Sigmoid colon (tissue), 7 donors: ENCODE data around the gene CAMTA1. TPM values are rescaled to one million over a fixed set of nuclear protein-coding genes. Genes with fewer than 3 reads are reported as not detected.

Source experiments
- DNase-seq: peaks from one replicate; pipeline ENCODE4 v3.0.0-alpha.2; 2019
- H3K27ac ChIP-seq, 4 donors: fragments of 200-600 bp; sonication (generic); one replicate each; pipeline ENCODE4 v1.5.1; 2016 to 2019; ENCODE audit warnings: mild to moderate bottlenecking in 1 of 4
- H3K27me3 ChIP-seq, 3 donors: fragments of 200-600 bp; sonication (generic); one replicate each; pipeline ENCODE4 v1.5.1; 2019; ENCODE audit warnings: mild to moderate bottlenecking in 1 of 3
- H3K36me3 ChIP-seq, 4 donors: fragments of 200-600 bp; sonication (generic); one replicate each; pipeline ENCODE4 v1.5.1; 2016 to 2019
- H3K4me1 ChIP-seq, 4 donors: fragments of 200-600 bp; sonication (generic); one replicate each; pipeline ENCODE4 v1.5.1; 2017 to 2019
- H3K4me3 ChIP-seq, 4 donors: fragments of 200-600 bp; sonication (generic); one replicate each; pipeline ENCODE4 v1.5.1; 2017 to 2019; ENCODE audit warnings: mild to moderate bottlenecking in 2 of 4, moderate library complexity in 1 of 4
- H3K9me3 ChIP-seq, 4 donors: fragments of 200-600 bp in 3 of 4; sonication (generic) in 3 of 4; one replicate each; pipeline versions ENCODE4 v1.5.1 to v1.6.1; 2013 to 2019
- CTCF ChIP-seq, 4 experiments: fragments of 450-650 bp in 3 of 4; fragments of 200-600 bp in 1 of 4; IDR thresholded peaks; one replicate each; pipeline ENCODE4 v1.5.1; 2016 to 2019; ENCODE audit warnings: antibody characterized with exemption in 4 of 4, mild to moderate bottlenecking in 3 of 4, moderate library complexity in 2 of 4
- EP300 ChIP-seq, 4 donors: sonication (generic); formaldehyde crosslinking; IDR thresholded peaks; one replicate each; pipeline ENCODE4 v1.6.1; 2017; ENCODE audit warnings: antibody characterized with exemption in 4 of 4
- POLR2A ChIP-seq, 2 donors: fragments of 450-650 bp; IDR thresholded peaks; one replicate each; pipeline ENCODE4 v1.6.1; 2016; ENCODE audit warnings: antibody characterized with exemption in 2 of 2, mild to moderate bottlenecking in 2 of 2, moderate library complexity in 2 of 2
- POLR2AphosphoS5 ChIP-seq, 4 donors: sonication (generic); formaldehyde crosslinking; IDR thresholded peaks; one replicate each; pipeline ENCODE4 v1.6.1; 2017; ENCODE audit warnings: antibody characterized with exemption in 4 of 4
- WGBS, 2 donors: extraction: QIAGEN DNeasy Blood & Tissue Kit; methylation state at CpG; one replicate each; pipeline ENCODE4 v1.1.7; 2013; 5-methylcytosine and 5-hydroxymethylcytosine counted together
- intact Hi-C: fragments of 100-400 bp; cut with DNase I; formaldehyde crosslinking; loops from one replicate; pipeline ENCODE4 v1.15.1; 2023
- polyA plus RNA-seq, 3 donors: library from polyadenylated mRNA; stranded (reverse); fragments of 200-250 nt; gene quantifications; one replicate each; pipeline ENCODE4 v1.2.3, GENCODE V29; 2013
- total RNA-seq, 4 donors: library from RNA; depleted of rRNA; stranded (reverse); fragments of >200 nt; gene quantifications; one replicate each; pipeline ENCODE4 v1.1.0, GENCODE V29; 2016
- donor health status: healthy with polysubstance abuse.
- donor health status: Bipolar disorder and iron deficiency.
- donor health status: healthy.

CAMTA1 gene
- total and polyA plus RNA-seq, 7 donors: 97.9 to 196 (median 177) TPM

DNA sequence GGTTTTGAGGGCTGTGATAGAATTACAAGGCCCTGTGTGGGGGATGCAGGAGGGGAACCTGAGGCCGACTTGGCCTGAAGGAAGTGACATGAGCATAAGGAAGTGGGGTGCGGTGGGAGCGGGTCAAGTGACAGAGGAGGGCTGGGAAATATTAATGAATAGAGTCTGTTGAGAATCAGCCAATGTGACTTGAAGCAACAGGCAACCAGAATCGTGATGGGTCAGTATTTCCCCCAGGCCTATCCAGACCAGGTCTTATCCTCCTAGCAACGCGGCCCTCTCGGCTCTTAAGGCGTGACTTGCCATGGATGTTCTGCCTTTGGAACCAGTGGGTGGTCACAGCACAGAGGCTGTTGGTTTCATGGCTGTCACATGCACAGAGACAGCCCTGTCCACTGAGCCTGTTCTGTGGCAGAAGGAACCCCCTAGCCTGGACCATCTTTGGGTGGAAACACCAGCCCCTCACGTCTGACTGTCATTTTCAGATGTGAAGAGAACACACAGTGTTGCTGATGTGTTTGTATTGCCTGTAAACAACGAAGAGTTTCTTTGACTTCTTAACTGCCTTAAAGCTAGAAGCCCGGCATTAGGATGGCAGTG, 468.8 kb downstream of the CAMTA1 start:
- TF ChIP-seq POLR2A (IDR thresholded peaks at IDR 0.05) (no peak), POLR2AphosphoS5 (IDR thresholded peaks at IDR 0.05) (no peak), CTCF (IDR thresholded peaks at IDR 0.05) (no peak), EP300 (IDR thresholded peaks at IDR 0.05) (no peak)
- 88 to 91% methylated on average over 11 of the region's 11 CpGs for WGBS, 2 donors
- H3K27ac ChIP-seq: no peak overlapping the region
- H3K4me1 ChIP-seq: no peaks in the 10 kb centered on the region
- H3K9me3 ChIP-seq: no peaks in the 10 kb centered on the region
- no peaks in the 10 kb centered on the region for H3K27me3 ChIP-seq
- H3K4me3 ChIP-seq: no peak overlapping the region
- H3K36me3 ChIP-seq: no peaks in the 10 kb centered on the region
- intact Hi-C loops: no loop called here
- DNase-seq: no peak

DNA sequence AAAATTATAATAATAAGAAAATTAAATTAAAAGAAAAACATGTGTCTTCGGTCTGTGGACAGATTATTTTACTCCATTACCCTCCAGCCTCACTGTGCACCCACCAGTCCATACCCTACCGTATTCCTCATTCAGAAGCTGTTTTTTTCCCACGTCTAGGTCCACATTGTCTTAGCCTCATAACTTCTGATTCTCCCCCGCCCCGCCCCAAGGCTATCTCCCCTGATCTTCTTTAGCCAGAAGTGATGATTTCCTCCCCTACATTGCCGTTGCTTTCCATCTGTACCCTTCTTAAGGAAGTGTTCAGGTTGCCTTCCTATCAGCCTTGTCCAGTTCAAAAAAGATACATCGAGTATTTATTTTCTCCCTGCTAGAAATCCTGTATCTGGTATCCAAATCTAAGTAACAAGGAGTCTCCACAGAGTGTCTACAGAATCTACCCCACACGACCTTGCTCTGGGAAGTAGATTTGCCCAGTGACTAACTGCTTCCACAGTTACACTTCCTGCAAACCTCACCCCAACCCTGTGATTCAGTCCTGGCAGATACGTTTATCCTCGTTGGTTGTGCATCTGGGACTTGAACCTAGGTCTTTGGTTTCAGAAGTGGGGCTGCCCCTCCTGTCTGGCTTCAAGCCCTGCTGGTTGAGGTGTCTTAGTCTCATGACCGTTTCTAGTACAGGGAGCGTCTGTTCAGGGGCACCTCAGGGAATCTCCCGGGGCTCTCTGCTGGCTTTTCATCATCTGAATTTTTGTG, 470.2 kb downstream of the CAMTA1 start:
- WGBS, 2 donors: 75 to 77% methylated on average over 13 of the region's 13 CpGs

GRCh38 chr1:7256526-7256925, 471.3 kb downstream of the CAMTA1 start:
- Histone ChIP-seq H3K36me3 (no peaks in the 10 kb centered on the region), H3K27me3 (no peaks in the 10 kb centered on the region), H3K27ac (no peak overlapping the region), H3K4me1 (no peaks in the 10 kb centered on the region), H3K9me3 (no peaks in the 10 kb centered on the region), H3K4me3 (no peak overlapping the region)
- no peak for DNase-seq
- intact Hi-C loops: no loop called here
- 87 to 94% methylated on average over 7 of the region's 7 CpGs for WGBS, 2 donors
- TF ChIP-seq POLR2AphosphoS5 (IDR thresholded peaks at IDR 0.05) (no peak), CTCF (IDR thresholded peaks at IDR 0.05) (no peak), POLR2A (IDR thresholded peaks at IDR 0.05) (no peak)

More for the DNA sequence above, 470.2 kb downstream of the CAMTA1 start:
- no peaks in the 10 kb centered on the region for H3K27me3 ChIP-seq
- intact Hi-C loops: no loop called here
- H3K9me3 ChIP-seq: no peaks in the 10 kb centered on the region
- no peak overlapping the region for H3K4me3 ChIP-seq
- no peaks in the 10 kb centered on the region for H3K36me3 ChIP-seq
- no peak overlapping the region for H3K27ac ChIP-seq
- H3K4me1 ChIP-seq: no peaks in the 10 kb centered on the region
- TF ChIP-seq EP300 (IDR thresholded peaks at IDR 0.05): no peak
- no peak for TF ChIP-seq POLR2AphosphoS5 (IDR thresholded peaks at IDR 0.05)
- no peak for TF ChIP-seq CTCF (IDR thresholded peaks at IDR 0.05)
- DNase-seq: no peak

- intact Hi-C loops: no loop called here
- Histone ChIP-seq H3K27ac (no peak overlapping the region), H3K9me3 (no peaks in the 10 kb centered on the region), H3K4me1 (no peaks in the 10 kb centered on the region), H3K27me3 (no peaks in the 10 kb centered on the region), H3K36me3 (no peaks in the 10 kb centered on the region), H3K4me3 (no peak overlapping the region)
- TF ChIP-seq EP300 (IDR thresholded peaks at IDR 0.05): no peak
- no peak for TF ChIP-seq POLR2AphosphoS5 (IDR thresholded peaks at IDR 0.05)
- no peak for TF ChIP-seq POLR2A (IDR thresholded peaks at IDR 0.05)
- no peak for TF ChIP-seq CTCF (IDR thresholded peaks at IDR 0.05)
- WGBS, 2 donors: 81 to 86% methylated on average over 10 of the region's 10 CpGs
- DNase-seq: no peak
Observed at GRCh38 chr1:7257225-7257624, 472.0 kb downstream of the CAMTA1 start.
